ENCODE data around the gene PXMP4.

- TF ChIP-seq, protein P1, sequence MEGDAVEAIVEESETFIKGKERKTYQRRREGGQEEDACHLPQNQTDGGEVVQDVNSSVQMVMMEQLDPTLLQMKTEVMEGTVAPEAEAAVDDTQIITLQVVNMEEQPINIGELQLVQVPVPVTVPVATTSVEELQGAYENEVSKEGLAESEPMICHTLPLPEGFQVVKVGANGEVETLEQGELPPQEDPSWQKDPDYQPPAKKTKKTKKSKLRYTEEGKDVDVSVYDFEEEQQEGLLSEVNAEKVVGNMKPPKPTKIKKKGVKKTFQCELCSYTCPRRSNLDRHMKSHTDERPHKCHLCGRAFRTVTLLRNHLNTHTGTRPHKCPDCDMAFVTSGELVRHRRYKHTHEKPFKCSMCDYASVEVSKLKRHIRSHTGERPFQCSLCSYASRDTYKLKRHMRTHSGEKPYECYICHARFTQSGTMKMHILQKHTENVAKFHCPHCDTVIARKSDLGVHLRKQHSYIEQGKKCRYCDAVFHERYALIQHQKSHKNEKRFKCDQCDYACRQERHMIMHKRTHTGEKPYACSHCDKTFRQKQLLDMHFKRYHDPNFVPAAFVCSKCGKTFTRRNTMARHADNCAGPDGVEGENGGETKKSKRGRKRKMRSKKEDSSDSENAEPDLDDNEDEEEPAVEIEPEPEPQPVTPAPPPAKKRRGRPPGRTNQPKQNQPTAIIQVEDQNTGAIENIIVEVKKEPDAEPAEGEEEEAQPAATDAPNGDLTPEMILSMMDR (IDR thresholded peaks at IDR 0.05) = no peak
- TF ChIP-seq POLR2A (IDR thresholded peaks at IDR 0.05) (no peak), EP300 (IDR thresholded peaks at IDR 0.05; ENCODE audit: low read depth) (no peak)
Observed at GRCh38 chr20:33687370-33687915, 32.7 kb downstream of the PXMP4 start.

Measured in transverse colon (tissue), 3 donors.